GM12892 (cell line): ENCODE results near the gene SP1.

Source experiments
- POLR2A ChIP-seq: IDR thresholded peaks from 2 replicates; pipeline ENCODE4 v1.6.1; 2011; ENCODE audit warnings: low read depth, low read length, control low read depth
- POLR2AphosphoS5 ChIP-seq: IDR thresholded peaks from 2 replicates; pipeline ENCODE4 v1.6.1; 2011; ENCODE audit warnings: low read depth, low read length, control low read depth
- TAF1 ChIP-seq: IDR thresholded peaks from 2 replicates; pipeline ENCODE4 v1.6.1; 2011; ENCODE audit warnings: low read depth, mild to moderate bottlenecking, control low read depth, low read length, borderline replicate concordance

DNA sequence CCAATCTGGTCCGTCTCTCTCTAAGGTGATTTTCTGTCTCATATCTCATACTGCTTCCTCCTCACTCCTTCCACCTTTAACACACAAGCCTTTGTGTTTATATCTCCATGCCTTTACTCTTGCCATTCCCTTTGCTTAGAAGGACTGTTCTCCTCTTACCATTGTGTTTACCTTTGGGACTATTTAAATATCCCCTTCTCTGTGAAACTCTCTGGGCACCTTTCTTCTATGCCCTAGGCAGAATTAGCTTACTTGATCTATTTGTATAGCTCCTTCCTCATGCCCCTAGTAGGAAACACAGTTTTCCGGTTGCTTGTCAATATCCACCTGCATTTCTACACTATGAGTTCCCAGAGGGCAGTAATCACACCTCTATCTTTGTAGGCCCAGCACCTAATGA is 39.8 kb downstream of the SP1 start:
- TF ChIP-seq POLR2A (no peak), TAF1 (no peak), POLR2AphosphoS5 (no peak)
